Pancreas (tissue), 10 donors: ENCODE measurements around the gene PARD3. TPM values are rescaled to one million over a fixed set of nuclear protein-coding genes. Genes with fewer than 3 reads are reported as not detected.
A peak's percentile ranks its signal among the peaks of the same experiment; 100 is the strongest.

ENCODE experiments used
- ATAC-seq, 4 donors: fragments of 200-7000 bp; cut with Tn5 transposase; one replicate each; pipeline versions ENCODE4 v1.8.0 to v1.9.1; 2020; ENCODE audit warnings: mild to moderate bottlenecking in 4 of 4, moderate library complexity in 4 of 4
- DNase-seq, 6 donors: peaks; one replicate each; pipeline ENCODE4 v3.0.0-alpha.2; 2020
- FAIRE-seq: peaks from 2 replicates; lab custom pipeline; 2012; peaks lifted over from hg19 to GRCh38; lab: Jason Lieb, UNC
- H3K27ac ChIP-seq, 4 donors: fragments of 200-600 bp; sonication (generic); 1 replicate in 3 of 4; 2 replicates in 1 of 4; pipeline versions ENCODE4 v1.5.0 to v1.8.0; 2020
- H3K27me3 ChIP-seq, 4 donors: fragments of 200-600 bp; one replicate each; pipeline ENCODE4 v1.8.0; 2021
- H3K36me3 ChIP-seq, 3 donors: fragments of 200-600 bp; sonication (generic) in 1 of 3; one replicate each; pipeline versions ENCODE4 v1.5.0 to v1.8.0; 2020 to 2021
- H3K4me1 ChIP-seq, 3 donors: fragments of 200-600 bp; one replicate each; pipeline ENCODE4 v1.8.0; 2021
- H3K4me3 ChIP-seq, 4 donors: fragments of 200-600 bp; sonication (generic) in 2 of 4; one replicate each; pipeline versions ENCODE4 v1.5.0 to v1.8.0; 2020 to 2021
- H3K9me3 ChIP-seq, 4 donors: fragments of 200-600 bp; one replicate each; pipeline ENCODE4 v1.8.0; 2021
- CTCF ChIP-seq, 4 donors: fragments of 200-600 bp; sonication (generic) in 3 of 4; IDR thresholded peaks; one replicate each; pipeline versions ENCODE4 v1.5.0 to v1.8.0; 2021; ENCODE audit warnings: antibody characterized with exemption in 4 of 4
- WGBS, 2 donors: extraction: QIAGEN DNeasy Blood & Tissue Kit; methylation state at CpG; one replicate each; pipeline ENCODE4 v1.1.7; 2013; 5-methylcytosine and 5-hydroxymethylcytosine counted together
- intact Hi-C, 3 donors: fragments of 100-400 bp; cut with DNase I; formaldehyde crosslinking; loops; one replicate each; pipeline versions ENCODE4 v1.11.1 to v1.14.2; 2022
- polyA plus RNA-seq, 2 donors: library from polyadenylated mRNA; stranded (reverse); fragments of 200-250 nt; gene quantifications; one replicate each; pipeline ENCODE4 v1.2.3, GENCODE V29; 2013
- total RNA-seq, 6 donors: library from RNA; stranded (reverse); fragmentation: NEBNext Ultra II Directional in 4 of 6; extraction: Animal tissue kit (Norgen Biotek cat#: 25700) in 4 of 6; gene quantifications; one replicate each; pipeline versions ENCODE4 v1.2.1 to v1.2.4, GENCODE V29; 2021 to 2023
- donor health status: healthy with polysubstance abuse.
- donor health status: DM: no; HTN: no; CAD: no; lungs with moderate emphysema.
- donor health status: DM: no; HTN: no; CAD: no.
- donor health status: control.
- donor health status: control.
- donor health status: Bipolar disorder and iron deficiency.
- donor health status: DM: yes; HTN: yes; CAD: no.
- donor health status: DM: no; HTN: no; CAD: no.
- donor health status: DM: no; HTN: no; CAD: no.
- donor health status: DM: yes; HTN: yes; CAD: no.

Gene PARD3
- total and polyA plus RNA-seq, 8 donors, result 12.8 to 32.3 (median 23.4) TPM

GRCh38 chr10:34228066-34228465 lies 587.0 kb downstream of the PARD3 start:
- no peak for DNase-seq
- no peaks in the 10 kb centered on the region for H3K36me3 ChIP-seq
- H3K27ac ChIP-seq, result no peak overlapping the region
- ATAC-seq, result no peak
- FAIRE-seq, result no peak
- H3K9me3 ChIP-seq, result no peaks in the 10 kb centered on the region
- no peaks in the 10 kb centered on the region for H3K4me1 ChIP-seq
- 92 to 95% methylated on average over 7 of the region's 7 CpGs for WGBS, 2 donors
- no peak overlapping the region for H3K4me3 ChIP-seq
- H3K27me3 ChIP-seq, result no peaks in the 10 kb centered on the region
- intact Hi-C loops, result no loop called here
- TF ChIP-seq CTCF (IDR thresholded peaks at IDR 0.05), result no peak

GRCh38 chr10:34224639-34225038 lies 590.5 kb downstream of the PARD3 start:
- Histone ChIP-seq H3K36me3 (no peaks in the 10 kb centered on the region), H3K27ac (no peak overlapping the region), H3K27me3 (no peaks in the 10 kb centered on the region), H3K4me1 (no peaks in the 10 kb centered on the region), H3K4me3 (no peak overlapping the region), H3K9me3 (no peaks in the 10 kb centered on the region)
- FAIRE-seq (no peak), ATAC-seq (peak in 1 of 4 donors; percentile 9), DNase-seq (no peak)
- intact Hi-C loops, result no loop called here
- 64 to 66% methylated on average over 5 of the region's 5 CpGs for WGBS, 2 donors
- no peak for TF ChIP-seq CTCF (IDR thresholded peaks at IDR 0.05)

GRCh38 chr10:34223658-34224057 lies 591.4 kb downstream of the PARD3 start:
- DNase-seq, result no peak
- H3K27ac ChIP-seq, result no peak overlapping the region
- no peaks in the 10 kb centered on the region for H3K27me3 ChIP-seq
- TF ChIP-seq CTCF (IDR thresholded peaks at IDR 0.05), result no peak
- H3K4me1 ChIP-seq, result no peaks in the 10 kb centered on the region
- H3K9me3 ChIP-seq, result no peaks in the 10 kb centered on the region
- intact Hi-C loops, result no loop called here
- H3K36me3 ChIP-seq, result no peaks in the 10 kb centered on the region
- no peak for ATAC-seq
- FAIRE-seq, result no peak
- H3K4me3 ChIP-seq, result no peak overlapping the region
- WGBS, 2 donors, result 55 to 62% methylated on average over 1 of the region's 1 CpG

- ATAC-seq (no peak), DNase-seq (no peak), FAIRE-seq (no peak)
- no peaks in the 10 kb centered on the region for H3K4me1 ChIP-seq
- no peaks in the 10 kb centered on the region for H3K9me3 ChIP-seq
- no peak overlapping the region for H3K27ac ChIP-seq
- intact Hi-C loops, result no loop called here
- no peaks in the 10 kb centered on the region for H3K27me3 ChIP-seq
- no peak for TF ChIP-seq CTCF (IDR thresholded peaks at IDR 0.05)
- no peaks in the 10 kb centered on the region for H3K36me3 ChIP-seq
- no peak overlapping the region for H3K4me3 ChIP-seq
- WGBS, 2 donors, result 95 to 97% methylated on average over 4 of the region's 4 CpGs
These were observed 592.7 kb downstream of the PARD3 start for GRCh38 chr10:34222359-34222758.

- intact Hi-C loops, result no loop called here
- Histone ChIP-seq H3K36me3 (no peaks in the 10 kb centered on the region), H3K27ac (no peak overlapping the region), H3K9me3 (no peaks in the 10 kb centered on the region), H3K27me3 (no peaks in the 10 kb centered on the region), H3K4me3 (no peak overlapping the region), H3K4me1 (no peaks in the 10 kb centered on the region)
- TF ChIP-seq CTCF (IDR thresholded peaks at IDR 0.05), result no peak
- ATAC-seq (peak in 1 of 4 donors; percentile 60), DNase-seq (no peak), FAIRE-seq (no peak)
- WGBS, 2 donors, result 63 to 64% methylated on average over 10 of the region's 10 CpGs
These were observed 595.1 kb downstream of the PARD3 start for GRCh38 chr10:34219753-34220548.
